GM18508 (cell line): ENCODE data around the gene PEX10.

Experiments used
- ATAC-seq: cut with Tn5 transposase; IDR thresholded peaks from one replicate; pipeline ENCODE4 v1.9.1; 2021; ENCODE audit warnings: moderate number of reproducible peaks; ENCODE audit not compliant: insufficient read depth, unreplicated experiment

PEX10 gene

DNA sequence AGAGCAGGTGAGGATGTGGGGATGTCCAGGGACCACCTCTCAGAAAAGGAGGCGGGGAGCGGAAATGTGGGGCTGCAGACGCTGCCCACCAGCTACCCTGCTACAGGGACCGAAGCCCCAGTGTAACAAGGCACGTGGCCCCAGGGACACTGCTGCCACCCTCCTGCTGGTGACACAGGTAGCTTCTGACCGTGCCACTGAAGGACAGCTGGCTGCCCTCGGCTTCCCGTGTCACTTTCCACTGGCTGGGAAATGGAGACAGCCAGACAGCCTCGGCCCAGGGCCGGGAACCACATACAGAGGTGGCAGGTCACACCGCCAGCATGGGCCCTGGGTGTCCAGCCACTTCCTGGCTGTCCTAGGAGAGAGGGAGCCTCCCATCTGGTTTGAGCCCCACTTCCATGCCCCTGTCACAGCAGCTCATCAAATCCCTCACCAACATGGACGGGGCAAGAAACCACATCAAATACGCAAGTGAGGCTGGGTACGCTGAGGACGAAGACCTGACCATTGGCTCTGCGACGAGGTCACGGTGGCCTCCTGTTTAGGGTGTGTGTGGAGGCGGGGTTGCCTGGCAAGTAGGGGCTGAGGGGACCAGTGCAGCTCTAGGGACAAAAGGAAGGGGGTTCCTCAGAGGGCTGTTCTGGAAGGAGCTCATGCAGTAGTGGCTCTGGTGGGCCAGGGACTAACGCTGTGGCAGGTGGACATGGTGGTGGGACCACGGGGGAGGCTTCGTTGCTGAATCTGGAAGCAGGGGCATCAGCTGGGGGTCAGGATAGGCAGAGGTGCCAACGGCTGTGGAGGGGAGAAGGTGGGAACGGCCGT lies 5.0 kb downstream of the PEX10 start:
- no peak for ATAC-seq

DNA sequence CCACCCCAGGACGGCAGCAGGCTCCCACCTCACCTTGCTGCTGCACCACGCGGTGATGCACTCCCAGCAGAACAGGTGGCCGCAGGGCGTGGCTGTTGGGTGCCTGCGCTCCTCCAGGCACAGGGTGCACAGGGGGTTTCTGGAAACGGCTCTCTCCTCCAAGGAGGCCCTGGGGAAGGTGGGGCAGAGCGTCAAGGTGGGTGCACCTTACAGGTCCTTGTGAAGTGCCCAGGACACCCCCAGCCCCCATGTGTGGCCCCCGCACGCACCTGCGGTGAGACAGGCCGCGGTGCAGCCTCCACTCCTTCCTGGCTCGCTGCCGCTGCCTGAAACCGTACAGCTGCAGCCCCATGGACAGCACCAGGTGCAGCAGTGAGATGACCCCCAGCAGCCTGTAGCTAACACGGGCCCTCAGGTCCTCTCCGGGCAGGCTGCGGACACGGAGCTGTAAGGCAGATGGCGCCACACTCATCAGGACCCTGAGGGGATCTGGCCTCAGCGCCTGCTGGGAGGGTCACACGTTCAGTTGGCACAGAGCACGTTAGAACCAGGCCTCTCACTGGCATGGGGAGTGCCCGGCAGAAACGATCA lies 5.8 kb downstream of the PEX10 start:
- no peak for ATAC-seq

- ATAC-seq: no peak
These were observed 6.6 kb downstream of the PEX10 start for GRCh38 chr1:2405588-2406295.

- no peak for ATAC-seq
These were observed 7.4 kb downstream of the PEX10 start for GRCh38 chr1:2404890-2405511.

- ATAC-seq: no peak
These were observed 8.0 kb downstream of the PEX10 start for GRCh38 chr1:2404142-2404889.

DNA sequence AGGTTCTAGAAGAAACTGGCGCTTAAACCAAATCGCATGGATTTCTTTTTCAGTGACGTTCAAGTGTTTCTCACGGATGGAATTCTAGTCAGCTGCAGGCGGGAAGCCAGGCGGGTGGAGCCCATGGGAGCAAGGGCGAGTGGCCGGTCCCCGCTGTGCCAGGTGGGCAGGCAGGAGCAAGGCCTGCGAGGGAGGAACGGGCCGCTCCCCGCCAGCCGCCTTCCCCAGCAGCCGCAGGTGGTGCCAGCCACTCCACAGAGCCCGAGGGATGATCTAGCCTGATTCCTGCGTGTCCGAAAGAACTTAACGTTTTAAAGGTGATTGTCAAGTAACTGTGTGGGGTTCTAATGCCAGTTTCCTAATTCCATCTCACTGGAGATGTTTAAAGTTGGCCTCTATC lies 9.1 kb downstream of the PEX10 start:
- ATAC-seq: no peak

GRCh38 chr1:2402420-2402819 lies 9.9 kb downstream of the PEX10 start:
- ATAC-seq: no peak

GRCh38 chr1:2400950-2401649 lies 11.3 kb downstream of the PEX10 start:
- no peak for ATAC-seq

- ATAC-seq: no peak
These were observed 11.8 kb downstream of the PEX10 start for GRCh38 chr1:2400576-2400909.

DNA sequence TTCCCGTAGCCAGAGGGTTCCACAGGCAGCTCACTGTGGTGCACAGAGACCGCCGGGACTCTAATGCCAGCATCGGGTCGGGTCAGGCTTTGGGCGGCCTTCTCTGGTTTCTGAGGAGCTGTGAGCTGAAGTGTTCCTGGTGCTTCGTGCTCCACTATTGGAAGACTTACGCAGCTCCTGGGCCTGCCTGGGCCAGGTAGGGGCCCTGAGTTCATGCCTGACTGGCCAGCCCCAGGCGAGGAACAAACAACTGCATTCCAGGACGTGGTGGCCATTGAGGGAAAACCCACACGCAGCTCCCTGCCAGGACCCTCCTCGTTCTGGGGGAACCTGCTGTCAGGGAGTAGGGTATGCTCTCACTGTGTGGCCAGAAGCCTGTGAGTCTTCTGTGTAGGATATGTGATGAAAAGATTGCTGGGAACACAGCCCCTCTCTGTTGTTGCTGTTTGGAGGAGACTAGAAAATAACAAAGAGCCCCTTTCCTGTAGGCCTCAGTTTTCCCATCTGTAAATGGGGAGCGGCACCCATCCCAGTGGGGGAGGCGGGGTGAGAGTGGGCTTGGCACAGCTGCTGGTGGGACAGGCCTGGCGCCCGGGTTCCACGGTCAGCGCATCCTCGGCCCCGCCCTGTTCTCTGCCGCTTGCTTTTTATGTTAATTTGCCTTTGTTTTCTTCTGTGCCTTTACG lies 12.3 kb downstream of the PEX10 start:
- ATAC-seq: no peak

DNA sequence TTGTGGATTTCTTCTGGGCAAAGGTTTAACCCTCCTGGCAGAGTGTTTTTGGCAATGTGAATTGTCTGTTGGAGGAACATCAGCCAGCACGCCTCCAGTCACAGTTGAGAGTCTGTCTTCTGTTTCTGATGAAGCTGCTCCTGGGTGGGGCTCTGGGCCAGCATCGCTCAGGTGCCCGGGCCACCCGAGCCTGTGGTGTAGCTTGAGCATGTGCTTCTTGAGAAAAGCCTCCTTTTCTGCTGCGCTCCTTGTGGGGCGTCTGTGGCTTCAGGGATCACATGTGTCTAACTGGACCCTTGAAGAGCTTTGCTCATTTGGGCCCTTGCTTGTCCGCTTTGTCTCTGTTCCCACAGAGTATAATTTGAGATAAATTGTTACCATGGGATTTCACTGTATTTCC lies 13.5 kb downstream of the PEX10 start:
- no peak for ATAC-seq

- no peak for ATAC-seq
These were observed 15.2 kb downstream of the PEX10 start for GRCh38 chr1:2397007-2397679.

GRCh38 chr1:2396476-2396875 lies 15.9 kb downstream of the PEX10 start:
- ATAC-seq: no peak

DNA sequence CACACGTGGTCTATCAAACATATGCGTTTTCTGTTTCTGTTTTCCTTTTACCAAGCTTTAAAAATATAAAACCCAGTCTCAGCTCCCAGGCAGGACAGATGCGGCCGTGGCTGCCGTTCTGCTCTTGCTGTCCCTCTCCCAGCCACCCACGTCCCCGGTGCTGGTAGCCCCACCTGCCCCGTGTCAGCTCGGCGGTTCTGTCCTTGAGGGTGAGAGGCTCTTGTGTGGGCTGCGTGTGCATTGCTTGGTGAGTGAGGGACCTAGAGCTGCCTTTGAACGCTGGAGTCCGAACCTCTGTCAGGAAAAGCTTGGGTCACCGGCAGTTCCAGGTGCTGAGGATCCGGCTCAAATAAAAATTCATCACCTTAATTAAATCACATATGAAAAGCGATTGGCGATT lies 16.3 kb downstream of the PEX10 start:
- ATAC-seq: no peak

- ATAC-seq: no peak
These were observed 17.1 kb downstream of the PEX10 start for GRCh38 chr1:2395245-2395644.

GRCh38 chr1:2394761-2395160 lies 17.6 kb downstream of the PEX10 start:
- no peak for ATAC-seq

DNA sequence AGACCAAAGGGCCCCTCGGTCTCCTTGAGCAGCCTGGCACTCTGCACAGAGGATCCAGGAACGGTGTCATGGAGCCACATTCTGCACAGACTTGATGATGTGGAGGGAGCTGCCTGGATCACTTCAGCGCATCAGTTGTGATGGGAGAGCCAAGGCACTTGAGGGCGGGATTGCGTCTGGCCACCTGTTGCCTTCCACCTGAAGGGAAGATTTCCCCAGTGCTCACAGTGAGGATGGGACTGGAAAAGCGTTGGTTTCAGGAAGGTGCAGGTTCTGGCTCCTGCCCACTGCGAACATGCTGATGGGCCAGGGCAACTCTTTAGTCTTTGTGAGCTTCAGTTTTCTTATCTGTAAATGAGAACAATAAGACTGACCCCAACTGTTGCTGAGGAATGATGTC lies 18.1 kb downstream of the PEX10 start:
- no peak for ATAC-seq

DNA sequence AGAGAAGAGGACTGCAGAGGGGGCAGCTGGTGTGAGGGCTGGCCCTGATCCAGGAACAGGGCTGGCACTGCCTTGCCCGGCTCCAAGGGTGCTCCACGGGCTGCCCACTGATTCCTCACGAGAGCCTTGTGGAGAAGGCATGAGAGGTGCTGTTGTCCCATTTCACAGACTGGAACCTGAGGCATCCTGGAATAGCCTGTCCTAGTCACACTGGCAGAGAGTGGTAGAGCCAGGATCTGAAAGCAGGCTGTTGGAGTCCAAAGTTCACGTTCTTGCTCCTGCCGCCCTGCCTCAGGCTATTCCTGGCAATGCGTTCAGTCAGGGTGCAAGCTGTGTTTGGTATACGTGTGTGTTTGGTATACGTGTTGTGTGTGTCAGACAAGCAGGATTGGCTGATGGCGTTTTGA lies 18.9 kb downstream of the PEX10 start:
- no peak for ATAC-seq

DNA sequence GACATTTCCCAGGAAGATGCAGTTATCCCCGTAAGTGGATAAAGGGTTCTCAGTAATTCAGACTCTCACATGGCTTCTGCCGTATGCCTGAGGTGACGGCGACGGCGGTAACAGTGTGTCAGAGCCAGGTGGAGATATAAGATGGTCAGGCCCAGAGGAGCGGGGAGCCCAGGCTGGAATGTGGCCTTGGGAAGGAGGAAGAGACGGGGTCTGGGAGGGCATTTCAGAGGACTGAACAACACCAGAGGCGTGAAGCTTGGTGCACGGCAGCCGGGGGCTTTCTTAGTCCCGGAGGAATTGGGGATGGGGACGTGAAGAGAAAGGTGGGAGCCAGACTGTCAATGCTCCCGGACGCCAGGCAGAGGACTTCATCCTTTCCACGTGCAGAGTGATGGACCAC lies 19.7 kb downstream of the PEX10 start:
- ATAC-seq: no peak
